IPS-20b (cell line): ENCODE data around the gene IFNL4.

Experiments used
- H3K27ac ChIP-seq: one replicate; pipeline ENCODE4 v1.5.1; 2013; ENCODE audit warnings: low read length
- H3K27me3 ChIP-seq: 2 replicates; pipeline ENCODE4 v1.6.1; 2013; ENCODE audit warnings: mild to moderate bottlenecking, low read length, inconsistent platforms; ENCODE audit not compliant: insufficient read depth
- H3K36me3 ChIP-seq: 2 replicates; pipeline ENCODE4 v1.6.1; 2013; ENCODE audit warnings: low read depth, mild to moderate bottlenecking, inconsistent platforms, low read length, moderate library complexity; ENCODE audit not compliant: insufficient read depth
- H3K4me1 ChIP-seq: 2 replicates; pipeline ENCODE4 v1.6.1; 2013; ENCODE audit warnings: mild to moderate bottlenecking, control low read depth, inconsistent platforms, low read length, moderate library complexity; ENCODE audit not compliant: insufficient read depth
- H3K4me3 ChIP-seq: 2 replicates; pipeline ENCODE4 v1.5.1; 2013; ENCODE audit warnings: mild to moderate bottlenecking, low read length, inconsistent platforms
- H3K9ac ChIP-seq: 2 replicates; pipeline ENCODE4 v1.6.1; 2013; ENCODE audit warnings: low read depth, mild to moderate bottlenecking, inconsistent platforms, low read length, moderate library complexity
- H3K9me3 ChIP-seq: 2 replicates; pipeline ENCODE4 v1.6.1; 2013; ENCODE audit warnings: mild to moderate bottlenecking, low read depth, low read length, inconsistent platforms; ENCODE audit not compliant: insufficient read depth

IFNL4 gene

GRCh38 chr19:39200803-39201115 is 47.9 kb downstream of the IFNL4 start:
- Histone ChIP-seq H3K27ac (no peak overlapping the region), H3K9me3 (no peaks in the 10 kb centered on the region), H3K36me3 (no peaks in the 10 kb centered on the region), H3K27me3 (peaks cover 86% of the 10 kb centered on the region), H3K4me1 (peaks cover 2% of the 10 kb centered on the region; the same call in 1 of the 2 replicates), H3K4me3 (no peak overlapping the region), H3K9ac (no peak overlapping the region)

GRCh38 chr19:39200066-39200802 is 48.4 kb downstream of the IFNL4 start:
- Histone ChIP-seq H3K4me3 (no peak overlapping the region), H3K27ac (no peak overlapping the region), H3K9me3 (no peaks in the 10 kb centered on the region), H3K9ac (no peak overlapping the region), H3K4me1 (peaks cover 2% of the 10 kb centered on the region; the same call in 1 of the 2 replicates), H3K27me3 (peaks cover 87% of the 10 kb centered on the region), H3K36me3 (no peaks in the 10 kb centered on the region)

GRCh38 chr19:39199025-39199424 is 49.6 kb downstream of the IFNL4 start:
- Histone ChIP-seq H3K9ac (no peak overlapping the region), H3K27me3 (peaks cover 80% of the 10 kb centered on the region)

GRCh38 chr19:39197808-39198207 is 50.8 kb downstream of the IFNL4 start:
- Histone ChIP-seq H3K27me3 (peaks cover 68% of the 10 kb centered on the region), H3K4me3 (no peak overlapping the region), H3K4me1 (peaks cover 2% of the 10 kb centered on the region; the same call in 1 of the 2 replicates), H3K36me3 (no peaks in the 10 kb centered on the region), H3K9ac (no peak overlapping the region), H3K27ac (no peak overlapping the region), H3K9me3 (no peaks in the 10 kb centered on the region)

More at GRCh38 chr19:39199025-39199424, 49.6 kb downstream of the IFNL4 start:
- no peak overlapping the region for H3K4me3 ChIP-seq
- H3K36me3 ChIP-seq: no peaks in the 10 kb centered on the region
- no peak overlapping the region for H3K27ac ChIP-seq
- no peaks in the 10 kb centered on the region for H3K9me3 ChIP-seq
- H3K4me1 ChIP-seq: peaks cover 2% of the 10 kb centered on the region; the same call in 1 of the 2 replicates

- H3K9ac ChIP-seq: no peak within 1 kb of the TSS
- no peak within 1 kb of the TSS for H3K27ac ChIP-seq
- H3K27me3 ChIP-seq: peaks cover 61% of the 10 kb centered on the region
- H3K4me3 ChIP-seq: peak within 1 kb of the TSS; percentile 49; the same call in 1 of the 2 replicates
- no peaks in the 10 kb centered on the region for H3K9me3 ChIP-seq
- H3K4me1 ChIP-seq: peaks cover 2% of the 10 kb centered on the region; the same call in 1 of the 2 replicates
- no peaks in the 10 kb centered on the region for H3K36me3 ChIP-seq
Observed at GRCh38 chr19:39196860-39197562, 51.6 kb downstream of the IFNL4 start, which contains the start of gene NCCRP1. Gene NCCRP1 (plus strand): TSS chr19:39196964. CDS start chr19:39196983, 19 bp downstream.

GRCh38 chr19:39196320-39196719 is 52.3 kb downstream of the IFNL4 start:
- H3K9ac ChIP-seq: no peak overlapping the region
- peak overlapping the region; percentile 49; the same call in 1 of the 2 replicates for H3K4me3 ChIP-seq
- no peaks in the 10 kb centered on the region for H3K9me3 ChIP-seq
- no peak overlapping the region for H3K27ac ChIP-seq
- peaks cover 55% of the 10 kb centered on the region for H3K27me3 ChIP-seq
- H3K4me1 ChIP-seq: peaks cover 2% of the 10 kb centered on the region; the same call in 1 of the 2 replicates
- no peaks in the 10 kb centered on the region for H3K36me3 ChIP-seq
